Measurements from ENCODE around the gene PAPPA. TPM values are rescaled to one million over a fixed set of nuclear protein-coding genes. Genes with fewer than 3 reads are reported as not detected.

PAPPA gene
- polyA plus RNA-seq, 1 donor from 2014 or later, result 0.41 TPM

DNA sequence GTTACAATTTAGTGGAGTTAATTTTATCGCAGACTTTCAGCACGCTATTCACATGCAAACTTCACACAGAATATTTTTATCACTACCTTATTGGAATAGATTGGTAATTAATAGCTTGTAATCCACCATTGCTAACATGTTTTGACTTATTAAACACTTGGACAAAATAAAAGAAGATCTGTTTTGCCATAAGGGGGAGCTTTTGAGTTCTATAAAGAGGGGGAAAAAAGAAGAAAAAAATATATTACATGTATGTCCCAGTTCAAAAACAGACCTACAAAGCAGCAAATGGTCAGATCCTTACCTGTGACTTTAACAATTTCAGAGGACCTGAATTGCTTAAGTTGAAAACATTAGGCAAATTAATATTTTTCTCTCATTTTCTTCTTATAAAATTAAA lies 1.2 kb upstream of the PAPPA start:
- H3K4me3 ChIP-seq (ENCODE audit: low read length), result no peak overlapping the region
- no peak overlapping the region for H2AFZ ChIP-seq (ENCODE audit: low read depth, low read length)
- H3K4me2 ChIP-seq (ENCODE audit: low read length), result no peak overlapping the region
- H3K9ac ChIP-seq (ENCODE audit: low read length), result no peak overlapping the region
- TF ChIP-seq RAD21 (conservative IDR thresholded peaks at IDR 0.05), result peak; percentile 32
- TF ChIP-seq EZH2 (IDR thresholded peaks at IDR 0.05; ENCODE audit: borderline replicate concordance, insufficient read depth, low read length, poor library complexity, severe bottlenecking), result no peak
- no peak for TF ChIP-seq TAF1 (IDR thresholded peaks at IDR 0.05; ENCODE audit: low read depth)
- peak; percentile 45 for TF ChIP-seq SMC3 (conservative IDR thresholded peaks at IDR 0.05; ENCODE audit: poor library complexity)
- no peak for TF ChIP-seq REST (IDR thresholded peaks at IDR 0.05; ENCODE audit: borderline replicate concordance)
- TF ChIP-seq, protein P1, sequence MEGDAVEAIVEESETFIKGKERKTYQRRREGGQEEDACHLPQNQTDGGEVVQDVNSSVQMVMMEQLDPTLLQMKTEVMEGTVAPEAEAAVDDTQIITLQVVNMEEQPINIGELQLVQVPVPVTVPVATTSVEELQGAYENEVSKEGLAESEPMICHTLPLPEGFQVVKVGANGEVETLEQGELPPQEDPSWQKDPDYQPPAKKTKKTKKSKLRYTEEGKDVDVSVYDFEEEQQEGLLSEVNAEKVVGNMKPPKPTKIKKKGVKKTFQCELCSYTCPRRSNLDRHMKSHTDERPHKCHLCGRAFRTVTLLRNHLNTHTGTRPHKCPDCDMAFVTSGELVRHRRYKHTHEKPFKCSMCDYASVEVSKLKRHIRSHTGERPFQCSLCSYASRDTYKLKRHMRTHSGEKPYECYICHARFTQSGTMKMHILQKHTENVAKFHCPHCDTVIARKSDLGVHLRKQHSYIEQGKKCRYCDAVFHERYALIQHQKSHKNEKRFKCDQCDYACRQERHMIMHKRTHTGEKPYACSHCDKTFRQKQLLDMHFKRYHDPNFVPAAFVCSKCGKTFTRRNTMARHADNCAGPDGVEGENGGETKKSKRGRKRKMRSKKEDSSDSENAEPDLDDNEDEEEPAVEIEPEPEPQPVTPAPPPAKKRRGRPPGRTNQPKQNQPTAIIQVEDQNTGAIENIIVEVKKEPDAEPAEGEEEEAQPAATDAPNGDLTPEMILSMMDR (IDR thresholded peaks at IDR 0.05; ENCODE audit: poor library complexity, severe bottlenecking), result peak; percentile 44
- TF ChIP-seq EP300 (conservative IDR thresholded peaks at IDR 0.05; ENCODE audit: poor library complexity, severe bottlenecking), result no peak
- TF ChIP-seq POLR2AphosphoS5 (IDR thresholded peaks at IDR 0.05), result no peak
- no peak for TF ChIP-seq MXI1 (conservative IDR thresholded peaks at IDR 0.05; ENCODE audit: poor library complexity, severe bottlenecking)
- no peaks in the 10 kb centered on the region for H3K36me3 ChIP-seq (ENCODE audit: insufficient read depth, low read length)
- no peaks in the 10 kb centered on the region for H3K9me2 ChIP-seq (ENCODE audit: insufficient read depth, low read length)
- peaks cover 58% of the 10 kb centered on the region for H3K27me3 ChIP-seq (ENCODE audit: insufficient read depth, low read depth, low read length)
- H3K9me3 ChIP-seq (ENCODE audit: low read length), result no peaks in the 10 kb centered on the region
- H3K79me2 ChIP-seq (replicated peaks; ENCODE audit: insufficient read depth, low read length), result no peaks in the 10 kb centered on the region
- H3F3A ChIP-seq (ENCODE audit: insufficient read depth, low read length, poor library complexity, severe bottlenecking), result no peaks in the 10 kb centered on the region
- no peaks in the 10 kb centered on the region for H4K20me1 ChIP-seq (ENCODE audit: insufficient read depth)
- H3K27ac ChIP-seq (ENCODE audit: low read length), result no peak overlapping the region

- H3K27ac ChIP-seq (ENCODE audit: low read length), result no peak overlapping the region
- no peaks in the 10 kb centered on the region for H3F3A ChIP-seq (ENCODE audit: insufficient read depth, low read length, poor library complexity, severe bottlenecking)
- H3K4me3 ChIP-seq (ENCODE audit: low read length), result no peak overlapping the region
- no peaks in the 10 kb centered on the region for H3K9me3 ChIP-seq (ENCODE audit: low read length)
- no peaks in the 10 kb centered on the region for H3K9me2 ChIP-seq (ENCODE audit: insufficient read depth, low read length)
- no peak overlapping the region for H3K9ac ChIP-seq (ENCODE audit: low read length)
- no peaks in the 10 kb centered on the region for H3K36me3 ChIP-seq (ENCODE audit: insufficient read depth, low read length)
- no peak overlapping the region for H3K4me2 ChIP-seq (ENCODE audit: low read length)
- H2AFZ ChIP-seq (ENCODE audit: low read depth, low read length), result no peak overlapping the region
- TF ChIP-seq POLR2AphosphoS5 (IDR thresholded peaks at IDR 0.05) (no peak), EP300 (conservative IDR thresholded peaks at IDR 0.05; ENCODE audit: poor library complexity, severe bottlenecking) (no peak), MXI1 (conservative IDR thresholded peaks at IDR 0.05; ENCODE audit: poor library complexity, severe bottlenecking) (no peak), RAD21 (conservative IDR thresholded peaks at IDR 0.05) (no peak), TAF1 (IDR thresholded peaks at IDR 0.05; ENCODE audit: low read depth) (no peak), EZH2 (IDR thresholded peaks at IDR 0.05; ENCODE audit: borderline replicate concordance, insufficient read depth, low read length, poor library complexity, severe bottlenecking) (no peak), SMC3 (conservative IDR thresholded peaks at IDR 0.05; ENCODE audit: poor library complexity) (no peak), REST (IDR thresholded peaks at IDR 0.05; ENCODE audit: borderline replicate concordance) (no peak)
- TF ChIP-seq, protein P1 (IDR thresholded peaks at IDR 0.05; ENCODE audit: poor library complexity, severe bottlenecking), result no peak
- H3K79me2 ChIP-seq (replicated peaks; ENCODE audit: insufficient read depth, low read length), result no peaks in the 10 kb centered on the region
- H3K27me3 ChIP-seq (ENCODE audit: insufficient read depth, low read depth, low read length), result peaks cover 66% of the 10 kb centered on the region
- H4K20me1 ChIP-seq (ENCODE audit: insufficient read depth), result no peaks in the 10 kb centered on the region
Observed at GRCh38 chr9:116152941-116153764, 438 bp upstream of the PAPPA start.
